ENCODE results near the gene PTCD1.

DNA sequence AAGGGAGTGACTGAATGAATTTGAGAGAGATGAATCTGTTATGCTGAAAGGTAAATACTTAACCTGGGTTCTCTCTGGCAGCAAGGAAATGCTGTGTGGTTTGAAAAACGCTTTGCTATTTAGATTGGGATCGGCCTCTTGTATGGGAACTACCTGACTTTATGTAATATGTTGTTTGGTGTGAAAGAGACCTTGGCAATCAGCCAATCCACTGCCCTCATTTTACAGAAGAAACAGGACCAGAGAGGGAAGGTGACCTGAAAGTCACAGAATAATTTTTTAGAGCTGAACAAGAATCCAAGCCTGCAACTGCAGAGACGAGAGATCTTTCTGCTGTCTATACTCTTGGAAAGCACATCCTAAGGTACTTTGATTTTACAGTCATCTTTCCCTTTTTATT is 28.8 kb downstream of the PTCD1 start:
- TF ChIP-seq POLR2A (IDR thresholded peaks at IDR 0.05): no peak
- no peak for TF ChIP-seq POLR2AphosphoS5 (IDR thresholded peaks at IDR 0.05)

All from spleen (tissue), 3 donors.